ENCODE data around the gene NCDN.

Gene NCDN

DNA sequence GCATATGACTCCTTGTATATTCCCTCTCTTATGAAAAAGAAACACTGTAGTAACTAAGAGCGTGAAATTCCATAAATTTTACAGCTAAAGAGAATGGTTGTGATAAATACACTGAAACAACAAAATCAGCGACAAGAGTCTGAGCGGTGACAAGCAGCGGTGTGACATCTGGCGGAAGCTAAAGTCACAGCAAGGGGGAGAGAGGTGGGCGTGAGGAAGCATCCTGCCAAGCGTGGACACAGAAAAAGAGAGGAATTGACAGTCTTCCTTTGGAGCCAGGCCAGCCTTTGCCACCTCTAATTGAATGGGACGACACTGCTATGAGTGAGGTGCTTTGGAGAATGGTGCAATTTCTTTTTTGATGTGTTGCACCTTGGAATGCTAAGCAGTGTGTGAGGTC lies 57.8 kb downstream of the NCDN start:
- peaks cover 9% of the 10 kb centered on the region for H3K36me3 ChIP-seq (ENCODE audit: control insufficient read depth, insufficient read depth, low read length)
- no peak overlapping the region for H3K4me3 ChIP-seq (ENCODE audit: low read length)
- no peaks in the 10 kb centered on the region for H3K27me3 ChIP-seq (ENCODE audit: control insufficient read depth, insufficient read depth, low read length)
- no peak overlapping the region for H3K9ac ChIP-seq (ENCODE audit: low read length)
- H3K27ac ChIP-seq (ENCODE audit: low read depth, low read length), result no peak overlapping the region
- H3K4me1 ChIP-seq (ENCODE audit: control insufficient read depth, insufficient read depth, low read length), result no peaks in the 10 kb centered on the region
